ENCODE data around the gene REEP3.

Gene REEP3

DNA sequence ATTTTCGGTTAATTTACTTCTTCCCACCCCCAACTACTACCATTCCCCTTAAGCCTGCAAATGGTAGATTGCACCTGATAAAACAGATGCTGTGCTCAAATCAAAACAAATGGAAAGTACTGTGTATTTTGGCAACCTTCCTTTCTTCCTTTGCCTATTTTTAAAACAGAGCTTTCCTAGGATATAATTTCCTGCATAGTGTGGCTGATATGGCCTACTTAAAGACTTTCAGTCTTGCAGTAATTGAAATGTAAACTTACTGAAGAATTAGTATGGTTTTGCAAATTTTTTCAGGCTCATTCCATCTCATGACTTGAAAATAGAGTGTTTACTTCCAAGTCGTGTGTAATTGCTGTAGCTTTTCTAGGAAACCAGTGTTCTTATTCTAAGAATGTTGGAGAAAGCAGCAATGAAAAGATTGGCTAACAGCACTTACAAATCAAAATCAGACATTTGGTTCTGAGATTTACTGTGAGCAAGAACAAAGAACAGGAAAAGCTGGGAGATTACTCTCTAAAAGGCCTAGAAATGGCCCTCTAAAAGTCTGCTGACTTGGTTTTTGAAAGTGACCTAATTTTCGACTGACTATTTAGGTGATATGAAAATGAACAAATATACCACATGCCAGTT lies 52.0 kb downstream of the REEP3 start:
- TF ChIP-seq, protein P1, sequence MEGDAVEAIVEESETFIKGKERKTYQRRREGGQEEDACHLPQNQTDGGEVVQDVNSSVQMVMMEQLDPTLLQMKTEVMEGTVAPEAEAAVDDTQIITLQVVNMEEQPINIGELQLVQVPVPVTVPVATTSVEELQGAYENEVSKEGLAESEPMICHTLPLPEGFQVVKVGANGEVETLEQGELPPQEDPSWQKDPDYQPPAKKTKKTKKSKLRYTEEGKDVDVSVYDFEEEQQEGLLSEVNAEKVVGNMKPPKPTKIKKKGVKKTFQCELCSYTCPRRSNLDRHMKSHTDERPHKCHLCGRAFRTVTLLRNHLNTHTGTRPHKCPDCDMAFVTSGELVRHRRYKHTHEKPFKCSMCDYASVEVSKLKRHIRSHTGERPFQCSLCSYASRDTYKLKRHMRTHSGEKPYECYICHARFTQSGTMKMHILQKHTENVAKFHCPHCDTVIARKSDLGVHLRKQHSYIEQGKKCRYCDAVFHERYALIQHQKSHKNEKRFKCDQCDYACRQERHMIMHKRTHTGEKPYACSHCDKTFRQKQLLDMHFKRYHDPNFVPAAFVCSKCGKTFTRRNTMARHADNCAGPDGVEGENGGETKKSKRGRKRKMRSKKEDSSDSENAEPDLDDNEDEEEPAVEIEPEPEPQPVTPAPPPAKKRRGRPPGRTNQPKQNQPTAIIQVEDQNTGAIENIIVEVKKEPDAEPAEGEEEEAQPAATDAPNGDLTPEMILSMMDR (IDR thresholded peaks at IDR 0.05; ENCODE audit: poor library complexity, severe bottlenecking) = no peak
- ATAC-seq (ENCODE audit: low read depth) (no peak), DNase-seq (ENCODE audit: low spot score) (no peak)
- Histone ChIP-seq H3K9me3 (ENCODE audit: severe bottlenecking) (no peaks in the 10 kb centered on the region), H3K27ac (ENCODE audit: poor library complexity, severe bottlenecking) (peak overlapping the region; percentile 6), H3K36me3 (ENCODE audit: low read depth) (peaks cover 57% of the 10 kb centered on the region), H3K27me3 (ENCODE audit: insufficient read depth, poor library complexity, severe bottlenecking) (no peaks in the 10 kb centered on the region), H3K4me1 (ENCODE audit: insufficient read depth, poor library complexity, severe bottlenecking) (peaks cover 7% of the 10 kb centered on the region), H3K4me3 (ENCODE audit: severe bottlenecking) (no peak overlapping the region)

DNA sequence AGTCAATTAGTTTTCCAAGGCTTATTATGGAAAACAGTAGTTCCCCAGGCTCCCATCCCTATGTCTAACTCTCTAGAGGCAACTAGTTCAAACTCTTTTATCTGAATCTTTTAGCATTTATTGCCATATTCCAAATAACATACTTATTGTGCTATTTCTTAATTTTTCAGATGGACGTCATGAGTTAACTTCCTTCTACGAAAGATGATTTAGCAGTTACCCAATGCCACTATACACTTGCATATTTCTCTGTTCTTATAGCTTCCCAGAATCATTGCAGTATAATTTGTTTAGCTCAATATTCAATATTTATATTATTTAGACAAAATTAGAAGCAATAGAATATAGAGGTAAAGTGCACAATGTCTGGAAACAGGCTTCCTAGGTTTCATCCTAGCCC lies 52.8 kb downstream of the REEP3 start:
- TF ChIP-seq, protein P1 (IDR thresholded peaks at IDR 0.05; ENCODE audit: poor library complexity, severe bottlenecking) = no peak
- Histone ChIP-seq H3K4me1 (ENCODE audit: insufficient read depth, poor library complexity, severe bottlenecking) (peaks cover 7% of the 10 kb centered on the region), H3K27ac (ENCODE audit: poor library complexity, severe bottlenecking) (no peak overlapping the region), H3K4me3 (ENCODE audit: severe bottlenecking) (no peak overlapping the region), H3K9me3 (ENCODE audit: severe bottlenecking) (no peaks in the 10 kb centered on the region), H3K27me3 (ENCODE audit: insufficient read depth, poor library complexity, severe bottlenecking) (no peaks in the 10 kb centered on the region), H3K36me3 (ENCODE audit: low read depth) (peaks cover 51% of the 10 kb centered on the region)
- DNase-seq (ENCODE audit: low spot score) (no peak), ATAC-seq (ENCODE audit: low read depth) (no peak)

DNA sequence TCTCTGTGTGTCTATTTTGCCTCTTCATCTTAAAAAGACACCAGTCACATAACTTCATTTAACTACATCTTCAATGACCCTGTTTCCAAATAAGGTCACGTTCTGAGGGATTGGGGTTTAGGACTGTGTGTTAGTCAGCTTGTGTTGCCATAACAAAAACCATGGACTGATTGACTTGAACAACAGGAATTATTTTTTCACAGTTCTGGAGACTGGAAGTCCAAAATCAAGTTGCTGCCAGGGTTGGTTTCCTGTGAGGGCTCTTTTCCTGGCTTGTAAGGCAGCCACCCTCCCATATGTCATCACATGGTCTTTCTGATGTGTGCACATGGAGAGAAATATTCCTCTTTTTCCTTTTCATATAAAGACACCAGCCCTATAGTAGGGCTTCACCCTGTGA lies 55.3 kb downstream of the REEP3 start:
- no peak for DNase-seq (ENCODE audit: low spot score)
- H3K27me3 ChIP-seq (ENCODE audit: insufficient read depth, poor library complexity, severe bottlenecking) = no peaks in the 10 kb centered on the region
- no peak for ATAC-seq (ENCODE audit: low read depth)
- H3K4me1 ChIP-seq (ENCODE audit: insufficient read depth, poor library complexity, severe bottlenecking) = peaks cover 7% of the 10 kb centered on the region
- no peak overlapping the region for H3K4me3 ChIP-seq (ENCODE audit: severe bottlenecking)
- H3K9me3 ChIP-seq (ENCODE audit: severe bottlenecking) = no peaks in the 10 kb centered on the region
- TF ChIP-seq, protein P1 (IDR thresholded peaks at IDR 0.05; ENCODE audit: poor library complexity, severe bottlenecking) = no peak
- H3K27ac ChIP-seq (ENCODE audit: poor library complexity, severe bottlenecking) = no peak overlapping the region
- H3K36me3 ChIP-seq (ENCODE audit: low read depth) = peaks cover 39% of the 10 kb centered on the region

DNA sequence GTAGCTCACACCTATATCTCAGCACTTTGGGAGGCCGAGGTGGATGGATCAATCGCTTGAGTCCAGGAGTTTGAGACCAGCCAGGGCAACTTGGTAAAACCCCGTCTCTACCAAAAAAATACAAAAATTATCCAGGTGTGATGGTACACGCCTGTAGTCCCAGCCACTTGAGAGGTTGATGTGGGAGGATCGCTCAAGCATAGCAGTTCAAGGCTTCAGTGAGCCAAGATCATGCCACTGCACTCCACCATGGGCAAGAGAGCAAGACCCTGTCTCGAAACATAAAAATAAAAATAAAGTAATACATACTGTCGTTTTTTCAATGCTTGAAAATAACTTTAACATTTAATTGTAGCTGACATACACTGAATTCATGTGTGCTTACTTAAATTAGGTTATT lies 57.3 kb downstream of the REEP3 start:
- TF ChIP-seq, protein P1 (IDR thresholded peaks at IDR 0.05; ENCODE audit: poor library complexity, severe bottlenecking) = no peak
- Histone ChIP-seq H3K27ac (ENCODE audit: poor library complexity, severe bottlenecking) (no peak overlapping the region), H3K4me3 (ENCODE audit: severe bottlenecking) (no peak overlapping the region), H3K36me3 (ENCODE audit: low read depth) (peaks cover 29% of the 10 kb centered on the region), H3K4me1 (ENCODE audit: insufficient read depth, poor library complexity, severe bottlenecking) (no peaks in the 10 kb centered on the region), H3K9me3 (ENCODE audit: severe bottlenecking) (no peaks in the 10 kb centered on the region), H3K27me3 (ENCODE audit: insufficient read depth, poor library complexity, severe bottlenecking) (no peaks in the 10 kb centered on the region)
- no peak for ATAC-seq (ENCODE audit: low read depth)
- no peak for DNase-seq (ENCODE audit: low spot score)

DNA sequence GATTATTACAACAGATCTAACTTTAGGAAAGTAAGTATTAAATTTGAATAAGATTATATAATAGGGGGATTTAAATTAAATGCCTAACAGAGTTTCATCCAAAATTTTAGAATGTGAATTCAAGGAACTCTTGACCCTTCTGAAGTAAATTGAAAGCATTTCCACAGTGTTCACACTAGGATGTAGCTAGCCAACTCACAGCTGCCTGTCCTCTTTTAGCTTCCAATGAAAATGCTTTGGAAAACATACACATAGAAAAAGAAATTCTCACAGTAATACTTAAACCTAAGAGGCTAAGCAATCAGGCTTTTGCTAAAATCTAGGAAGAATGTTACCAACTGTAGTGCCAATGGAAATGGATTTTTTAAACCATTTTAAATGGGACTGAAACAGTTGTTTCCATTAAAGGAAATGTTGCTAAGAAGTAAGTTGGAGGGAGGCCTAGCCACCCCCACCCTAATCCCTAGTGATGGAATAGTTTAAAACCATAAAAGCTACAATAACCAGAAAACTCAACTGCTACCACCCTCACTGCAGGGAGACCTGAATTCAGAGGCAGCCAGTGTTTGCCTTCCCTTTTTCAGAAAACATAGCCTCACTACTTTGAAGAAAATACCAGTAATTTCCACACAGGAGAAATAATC lies 58.3 kb downstream of the REEP3 start:
- Histone ChIP-seq H3K27me3 (ENCODE audit: insufficient read depth, poor library complexity, severe bottlenecking) (no peaks in the 10 kb centered on the region), H3K9me3 (ENCODE audit: severe bottlenecking) (no peaks in the 10 kb centered on the region), H3K4me1 (ENCODE audit: insufficient read depth, poor library complexity, severe bottlenecking) (no peaks in the 10 kb centered on the region), H3K27ac (ENCODE audit: poor library complexity, severe bottlenecking) (no peak overlapping the region), H3K36me3 (ENCODE audit: low read depth) (peaks cover 19% of the 10 kb centered on the region), H3K4me3 (ENCODE audit: severe bottlenecking) (no peak overlapping the region)
- DNase-seq (ENCODE audit: low spot score) (no peak), ATAC-seq (ENCODE audit: low read depth) (no peak)
- TF ChIP-seq, protein P1 (IDR thresholded peaks at IDR 0.05; ENCODE audit: poor library complexity, severe bottlenecking) = no peak
